SK-N-SH treated with all-trans-retinoic acid at 6 μM for 48 hours (cell line): ENCODE measurements around the gene OSBPL9.

Experiments used
- GLIS3 ChIP-seq: fragments of 250-450 bp; sonication (Bioruptor Pico); IDR thresholded peaks from 2 replicates; pipeline ENCODE4 v1.5.0; 2020; ENCODE audit warnings: mild to moderate bottlenecking, moderate library complexity
- SNAI2 ChIP-seq: fragments of 250-450 bp; sonication (Bioruptor Pico); IDR thresholded peaks from 2 replicates; pipeline ENCODE4 v1.5.0; 2020; ENCODE audit warnings: mild to moderate bottlenecking, moderate library complexity
- TCF4 ChIP-seq: fragments of 250-450 bp; sonication (Bioruptor Pico); IDR thresholded peaks from 2 replicates; pipeline ENCODE4 v1.8.0; 2021; ENCODE audit warnings: mild to moderate bottlenecking, moderate library complexity, borderline replicate concordance
- ZNF565 ChIP-seq: fragments of 450-650 bp; formaldehyde crosslinking; conservative IDR thresholded peaks from 2 replicates; pipeline ENCODE4 v1.5.0; 2020; ENCODE audit warnings: low read depth, mild to moderate bottlenecking, moderate library complexity
- ZNF8 ChIP-seq: fragments of 450-650 bp; formaldehyde crosslinking; IDR thresholded peaks from 2 replicates; pipeline ENCODE4 v1.5.0; 2020; ENCODE audit warnings: mild to moderate bottlenecking, moderate library complexity
- TF ChIP-seq, protein P1 (sequence below): fragments of 250-450 bp; sonication (Bioruptor Pico); IDR thresholded peaks from 2 replicates; pipeline ENCODE4 v1.8.0; 2020; ENCODE audit warnings: mild to moderate bottlenecking, moderate library complexity, borderline replicate concordance

GRCh38 chr1:51621161-51621560 is 4.3 kb downstream of the OSBPL9 start:
- TF ChIP-seq SNAI2 (no peak), GLIS3 (CRISPR knock-in tag) (no peak), TCF4 (CRISPR knock-in tag) (no peak), ZNF8 (no peak), ZNF565 (no peak)
- TF ChIP-seq, protein P1, sequence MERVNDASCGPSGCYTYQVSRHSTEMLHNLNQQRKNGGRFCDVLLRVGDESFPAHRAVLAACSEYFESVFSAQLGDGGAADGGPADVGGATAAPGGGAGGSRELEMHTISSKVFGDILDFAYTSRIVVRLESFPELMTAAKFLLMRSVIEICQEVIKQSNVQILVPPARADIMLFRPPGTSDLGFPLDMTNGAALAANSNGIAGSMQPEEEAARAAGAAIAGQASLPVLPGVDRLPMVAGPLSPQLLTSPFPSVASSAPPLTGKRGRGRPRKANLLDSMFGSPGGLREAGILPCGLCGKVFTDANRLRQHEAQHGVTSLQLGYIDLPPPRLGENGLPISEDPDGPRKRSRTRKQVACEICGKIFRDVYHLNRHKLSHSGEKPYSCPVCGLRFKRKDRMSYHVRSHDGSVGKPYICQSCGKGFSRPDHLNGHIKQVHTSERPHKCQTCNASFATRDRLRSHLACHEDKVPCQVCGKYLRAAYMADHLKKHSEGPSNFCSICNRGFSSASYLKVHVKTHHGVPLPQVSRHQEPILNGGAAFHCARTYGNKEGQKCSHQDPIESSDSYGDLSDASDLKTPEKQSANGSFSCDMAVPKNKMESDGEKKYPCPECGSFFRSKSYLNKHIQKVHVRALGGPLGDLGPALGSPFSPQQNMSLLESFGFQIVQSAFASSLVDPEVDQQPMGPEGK: no peak
